Measurements from ENCODE around the gene PDE8B. TPM values are rescaled to one million over a fixed set of nuclear protein-coding genes. Genes with fewer than 3 reads are reported as not detected.

The PDE8B gene
- total RNA-seq, 1 experiment from 2014 or later = 0.54 TPM

DNA sequence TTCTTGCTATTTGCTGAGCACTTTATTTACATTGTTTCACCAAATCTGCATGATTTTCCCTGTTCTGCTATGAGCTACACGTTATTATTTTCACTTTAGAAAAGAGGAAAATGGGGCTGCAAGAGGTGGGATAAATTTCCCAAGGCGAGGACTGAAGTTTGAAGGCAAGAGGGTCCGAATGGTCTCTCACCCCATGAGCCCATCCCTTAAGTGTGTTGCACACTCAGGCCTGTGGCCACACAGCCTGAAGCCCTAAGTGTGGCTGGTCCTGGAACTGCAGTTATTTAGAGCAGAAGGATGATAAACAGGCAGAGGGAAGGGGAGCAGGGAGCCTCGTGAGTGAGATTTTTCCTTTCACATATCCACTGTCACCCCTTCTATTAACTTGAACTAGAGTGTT, 7.8 kb downstream of the PDE8B start:
- no TSS peak for BruUV-seq (replicated peaks)
- CTCF ChIA-PET = interaction anchor here (0.6 kb wide), 1 partner anchor 30 kb away, joined by 3 read pairs; no protein-coding TSS in a partner anchor

DNA sequence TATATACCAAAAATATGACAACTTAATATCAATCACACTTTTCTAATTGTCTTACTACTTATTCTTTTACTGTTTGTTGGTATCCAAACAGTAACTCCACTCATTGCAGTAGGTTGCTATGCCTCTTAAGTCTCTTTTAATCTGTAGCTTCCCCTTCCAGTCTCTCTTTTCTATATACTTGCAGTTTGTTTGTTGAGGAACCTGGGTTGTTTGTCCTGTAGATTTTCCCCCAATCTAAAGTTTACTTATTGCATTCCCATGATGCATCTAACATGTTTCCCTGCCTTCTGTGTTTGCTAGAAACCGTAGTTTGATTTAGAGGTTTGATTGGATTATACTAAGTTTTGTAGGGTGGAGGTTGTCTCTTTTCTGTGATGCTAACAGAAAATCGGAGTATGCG, 10.6 kb downstream of the PDE8B start:
- no peak for DNase-seq
- H3K36me3 Mint-ChIP-seq (ENCODE audit: insufficient read depth, unreplicated experiment) = no peaks in the 10 kb centered on the region
- H3K27me3 Mint-ChIP-seq (ENCODE audit: unreplicated experiment) = peaks cover 95% of the 10 kb centered on the region
- no peak overlapping the region for H3K27ac Mint-ChIP-seq (ENCODE audit: unreplicated experiment)
- no peaks in the 10 kb centered on the region for H3K4me1 Mint-ChIP-seq (ENCODE audit: low read depth, unreplicated experiment)
- TF ChIP-seq, protein P1, sequence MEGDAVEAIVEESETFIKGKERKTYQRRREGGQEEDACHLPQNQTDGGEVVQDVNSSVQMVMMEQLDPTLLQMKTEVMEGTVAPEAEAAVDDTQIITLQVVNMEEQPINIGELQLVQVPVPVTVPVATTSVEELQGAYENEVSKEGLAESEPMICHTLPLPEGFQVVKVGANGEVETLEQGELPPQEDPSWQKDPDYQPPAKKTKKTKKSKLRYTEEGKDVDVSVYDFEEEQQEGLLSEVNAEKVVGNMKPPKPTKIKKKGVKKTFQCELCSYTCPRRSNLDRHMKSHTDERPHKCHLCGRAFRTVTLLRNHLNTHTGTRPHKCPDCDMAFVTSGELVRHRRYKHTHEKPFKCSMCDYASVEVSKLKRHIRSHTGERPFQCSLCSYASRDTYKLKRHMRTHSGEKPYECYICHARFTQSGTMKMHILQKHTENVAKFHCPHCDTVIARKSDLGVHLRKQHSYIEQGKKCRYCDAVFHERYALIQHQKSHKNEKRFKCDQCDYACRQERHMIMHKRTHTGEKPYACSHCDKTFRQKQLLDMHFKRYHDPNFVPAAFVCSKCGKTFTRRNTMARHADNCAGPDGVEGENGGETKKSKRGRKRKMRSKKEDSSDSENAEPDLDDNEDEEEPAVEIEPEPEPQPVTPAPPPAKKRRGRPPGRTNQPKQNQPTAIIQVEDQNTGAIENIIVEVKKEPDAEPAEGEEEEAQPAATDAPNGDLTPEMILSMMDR (IDR thresholded peaks at IDR 0.05; ENCODE audit: unreplicated experiment) = no peak
- H3K4me3 Mint-ChIP-seq (ENCODE audit: low read depth, unreplicated experiment) = no peak overlapping the region
- intact Hi-C loops (cut with micrococcal nuclease; ENCODE audit: unreplicated experiment) = no loop called here
- H3K9me3 Mint-ChIP-seq (ENCODE audit: low read depth, unreplicated experiment) = no peaks in the 10 kb centered on the region
- no TSS peak for BruUV-seq (replicated peaks)
- CTCF ChIA-PET = no interaction called here

More for the DNA sequence above, 7.8 kb downstream of the PDE8B start:
- Mint-ChIP-seq H3K27me3 (ENCODE audit: unreplicated experiment) (peaks cover 99% of the 10 kb centered on the region), H3K4me1 (ENCODE audit: low read depth, unreplicated experiment) (no peaks in the 10 kb centered on the region), H3K9me3 (ENCODE audit: low read depth, unreplicated experiment) (no peaks in the 10 kb centered on the region), H3K36me3 (ENCODE audit: insufficient read depth, unreplicated experiment) (no peaks in the 10 kb centered on the region), H3K27ac (ENCODE audit: unreplicated experiment) (no peak overlapping the region), H3K4me3 (ENCODE audit: low read depth, unreplicated experiment) (no peak overlapping the region)
- no peak for DNase-seq
- intact Hi-C loops (cut with micrococcal nuclease; ENCODE audit: unreplicated experiment) = no loop called here
- TF ChIP-seq, protein P1 (IDR thresholded peaks at IDR 0.05; ENCODE audit: unreplicated experiment) = no peak

DNA sequence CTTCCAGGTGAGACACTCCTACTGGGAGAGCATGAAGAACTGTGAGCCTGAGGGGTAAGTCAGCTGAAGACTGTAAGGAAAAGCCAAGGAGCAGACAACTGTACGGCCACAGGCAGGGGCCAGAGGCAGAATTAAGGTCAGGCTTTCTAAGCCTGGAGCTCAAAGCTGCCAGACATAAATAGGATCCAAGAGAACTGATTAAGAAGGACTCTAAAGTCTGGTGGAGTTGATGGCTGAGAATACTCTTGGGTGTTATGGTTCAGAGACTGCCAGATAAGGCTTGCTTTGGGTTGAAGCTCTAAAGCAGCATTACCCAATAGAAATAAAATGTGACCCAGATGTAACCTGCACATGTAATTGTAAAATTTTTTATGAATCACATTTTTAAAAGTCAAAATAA, 12.2 kb downstream of the PDE8B start:
- CTCF ChIA-PET = interaction anchor here (0.8 kb wide), 1 partner anchor 193 kb away, joined by 3 read pairs; no protein-coding TSS in a partner anchor
- Mint-ChIP-seq H3K4me1 (ENCODE audit: low read depth, unreplicated experiment) (no peaks in the 10 kb centered on the region), H3K9me3 (ENCODE audit: low read depth, unreplicated experiment) (no peaks in the 10 kb centered on the region), H3K27ac (ENCODE audit: unreplicated experiment) (no peak overlapping the region), H3K36me3 (ENCODE audit: insufficient read depth, unreplicated experiment) (no peaks in the 10 kb centered on the region), H3K27me3 (ENCODE audit: unreplicated experiment) (peaks cover 80% of the 10 kb centered on the region), H3K4me3 (ENCODE audit: low read depth, unreplicated experiment) (no peak overlapping the region)
- DNase-seq = no peak
- intact Hi-C loops (cut with micrococcal nuclease; ENCODE audit: unreplicated experiment) = no loop called here
- BruUV-seq (replicated peaks) = no TSS peak
- TF ChIP-seq, protein P1 (IDR thresholded peaks at IDR 0.05; ENCODE audit: unreplicated experiment) = no peak

DNA sequence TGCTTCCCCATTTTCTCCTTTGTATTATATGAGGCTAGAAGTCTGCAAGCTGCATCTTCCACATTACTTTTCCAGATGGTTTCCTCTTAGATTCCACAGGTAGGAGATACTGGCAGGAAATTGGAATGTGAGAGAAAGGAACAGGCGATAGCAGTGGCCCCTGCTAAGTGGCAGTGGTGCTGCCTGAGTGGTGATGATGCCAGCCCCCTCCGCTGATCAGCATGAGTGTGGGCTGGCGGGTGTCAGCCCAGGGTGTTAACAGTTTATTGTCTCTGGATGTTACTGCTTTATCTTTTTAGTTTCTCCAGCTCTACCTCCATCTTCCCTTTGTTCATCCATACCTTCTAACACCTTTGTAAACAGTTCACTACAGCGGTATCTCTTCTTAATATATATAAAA, 13.2 kb downstream of the PDE8B start:
- Mint-ChIP-seq H3K36me3 (ENCODE audit: insufficient read depth, unreplicated experiment) (no peaks in the 10 kb centered on the region), H3K4me1 (ENCODE audit: low read depth, unreplicated experiment) (no peaks in the 10 kb centered on the region), H3K27ac (ENCODE audit: unreplicated experiment) (no peak overlapping the region), H3K4me3 (ENCODE audit: low read depth, unreplicated experiment) (no peak overlapping the region), H3K9me3 (ENCODE audit: low read depth, unreplicated experiment) (no peaks in the 10 kb centered on the region), H3K27me3 (ENCODE audit: unreplicated experiment) (peaks cover 71% of the 10 kb centered on the region)
- BruUV-seq (replicated peaks) = no TSS peak
- intact Hi-C loops (cut with micrococcal nuclease; ENCODE audit: unreplicated experiment) = no loop called here
- CTCF ChIA-PET = no interaction called here
- DNase-seq = no peak
- TF ChIP-seq, protein P1 (IDR thresholded peaks at IDR 0.05; ENCODE audit: unreplicated experiment) = no peak
